Stimulated activated CD4-positive, alpha-beta T cell treated with anti-CD3 and anti-CD28 coated beads, Interleukin-12 subunit alpha, Interleukin-12 subunit beta, amount 100 ng/mL, for 24 hours (primary cell): ENCODE results near the gene LUM.

ENCODE experiments used
- DNase-seq, 2 experiments: peaks; one replicate each; pipeline ENCODE4 v3.0.0-alpha.2; 2020; ENCODE audit warnings: low read depth in 2 of 2

Gene LUM

DNA sequence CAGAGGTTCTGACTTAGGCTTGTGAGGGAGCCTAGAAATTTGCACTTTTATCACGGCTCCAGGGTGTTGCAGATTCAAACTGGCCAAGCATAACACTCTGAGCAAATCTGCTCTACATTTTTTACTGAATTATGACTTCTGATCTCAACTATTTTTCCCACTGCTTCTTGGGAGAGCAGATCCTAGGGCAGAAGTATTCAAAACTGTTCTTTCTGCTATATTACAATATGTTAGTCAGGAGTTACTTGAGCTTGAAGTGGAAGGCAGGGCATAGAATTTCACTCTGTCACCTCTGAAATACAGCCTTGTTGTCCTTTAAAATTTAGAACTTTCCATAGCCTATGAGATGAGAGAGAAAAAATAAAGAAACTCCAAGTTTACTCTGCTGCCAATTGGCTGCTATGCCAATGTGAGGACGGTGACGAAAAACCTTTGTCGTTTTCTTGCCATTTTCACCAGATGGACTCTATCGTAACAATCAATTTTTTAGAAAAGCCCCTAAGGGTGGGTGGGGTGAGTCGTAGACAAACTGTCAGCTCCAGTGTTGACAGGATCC is 37.1 kb downstream of the LUM start:
- DNase-seq, result no peak

- DNase-seq, result no peak
These were observed 37.9 kb downstream of the LUM start for GRCh38 chr12:91073426-91073825.

DNA sequence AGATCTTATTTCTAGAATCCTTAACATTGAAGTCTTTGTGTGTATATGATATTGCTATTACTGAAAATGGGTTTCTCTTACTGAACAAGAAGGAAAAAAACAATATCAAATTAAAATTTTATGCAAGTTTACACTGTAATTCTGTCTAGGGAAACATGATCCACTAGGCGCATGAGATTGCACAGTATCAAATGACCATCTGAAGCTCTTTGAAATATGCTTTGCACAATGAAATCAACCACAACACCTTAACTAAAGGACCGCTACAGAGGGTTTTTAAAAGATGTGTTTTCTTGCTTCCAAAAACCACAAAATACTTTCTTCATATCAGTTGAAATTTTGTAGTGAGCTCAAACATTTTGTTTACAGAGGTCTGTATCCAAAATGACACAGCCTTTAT is 38.4 kb downstream of the LUM start:
- DNase-seq, result no peak

DNA sequence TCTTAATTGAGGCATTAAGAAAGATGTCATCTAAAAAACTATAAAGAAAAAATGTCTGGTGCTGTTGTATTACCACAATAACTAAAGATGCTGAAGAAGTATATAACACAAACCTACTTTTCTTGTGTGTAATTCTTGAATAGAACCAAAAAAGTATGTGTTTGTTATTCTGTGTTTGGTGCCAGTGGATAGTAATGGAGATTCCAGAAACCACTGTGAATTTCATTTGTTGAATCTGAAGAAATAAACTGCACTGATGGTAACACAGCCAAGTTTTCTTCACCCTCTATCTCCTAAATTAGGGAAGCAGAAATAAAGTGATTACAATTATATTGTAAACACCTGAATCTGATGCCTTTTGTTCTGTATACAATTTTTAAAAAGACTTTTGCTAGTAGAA is 40.4 kb downstream of the LUM start:
- no peak for DNase-seq

DNA sequence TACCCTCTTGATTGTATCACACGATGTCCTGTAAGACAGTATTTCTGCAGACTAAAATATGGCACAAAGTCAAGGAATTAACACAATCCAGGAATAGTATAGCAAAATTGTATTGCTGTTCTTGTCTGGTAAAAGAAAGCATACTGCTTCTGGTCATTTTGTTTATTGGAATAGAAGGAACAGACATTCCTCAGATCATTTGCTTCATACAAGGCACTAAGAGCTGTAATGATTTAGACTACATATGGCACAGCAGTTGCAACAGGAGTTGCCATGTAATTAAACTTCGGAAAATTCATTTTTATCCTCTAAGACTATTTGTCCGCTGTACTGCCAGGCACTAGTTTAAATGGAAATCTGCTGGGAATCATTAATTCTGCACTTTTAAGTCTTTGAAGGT is 45.9 kb downstream of the LUM start:
- DNase-seq, result no peak

- DNase-seq, result no peak
These were observed 46.7 kb downstream of the LUM start for GRCh38 chr12:91064640-91065039.

DNA sequence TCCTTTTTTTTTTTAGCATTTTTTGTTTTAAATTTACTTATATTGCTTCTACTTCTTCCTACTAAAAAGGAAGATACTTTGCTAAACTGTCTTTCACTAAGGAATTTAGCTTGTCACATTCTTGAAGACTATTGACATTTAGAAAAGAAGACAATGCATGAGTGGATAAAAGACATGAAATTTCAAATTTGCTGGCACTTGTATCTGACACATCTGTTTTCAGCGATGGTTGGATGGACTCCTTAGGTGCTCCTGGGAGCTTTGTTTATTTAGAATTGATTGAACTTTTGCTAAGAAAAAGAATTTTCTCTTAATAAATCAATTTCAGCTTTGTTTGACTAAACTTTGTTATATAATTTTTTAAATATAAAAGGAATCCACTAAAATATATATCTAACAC is 50.2 kb downstream of the LUM start:
- no peak for DNase-seq

DNA sequence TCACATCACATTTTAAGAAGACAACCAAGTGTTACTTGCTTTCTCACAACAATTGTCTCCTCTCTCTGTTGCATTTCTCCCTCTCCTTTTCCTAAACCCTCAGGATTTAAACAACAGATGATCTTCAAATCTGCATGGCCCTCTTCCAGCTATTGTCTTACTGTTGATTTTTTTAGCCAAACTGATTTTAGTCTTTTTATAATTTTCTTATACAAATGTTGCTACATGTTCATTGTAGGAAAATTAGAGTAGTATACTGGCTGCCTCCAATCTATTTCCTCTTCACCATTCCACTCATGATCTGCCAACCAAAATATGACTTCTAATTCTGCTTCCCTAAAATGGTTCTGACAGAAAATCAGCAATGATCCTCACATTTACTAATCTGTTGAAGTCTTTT is 52.1 kb downstream of the LUM start:
- no peak for DNase-seq

DNA sequence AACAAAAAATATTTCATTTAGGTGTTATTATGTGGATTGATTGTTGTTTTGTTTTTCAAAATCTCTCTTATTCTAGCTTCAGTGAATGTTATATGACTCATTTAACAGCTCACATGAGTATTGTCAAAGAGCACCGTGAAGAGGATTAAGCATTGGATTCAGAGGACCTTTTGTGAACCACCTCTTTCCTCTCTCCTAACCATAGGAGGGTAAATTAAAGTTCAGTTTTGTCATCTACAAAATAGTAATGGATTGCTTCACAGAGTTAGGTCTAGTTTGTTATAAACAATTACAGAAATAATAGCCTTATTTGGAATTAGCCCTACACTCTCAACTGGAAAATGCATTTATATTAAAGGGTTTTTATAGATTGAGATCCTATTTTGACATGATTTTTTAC is 52.5 kb downstream of the LUM start:
- no peak for DNase-seq

DNA sequence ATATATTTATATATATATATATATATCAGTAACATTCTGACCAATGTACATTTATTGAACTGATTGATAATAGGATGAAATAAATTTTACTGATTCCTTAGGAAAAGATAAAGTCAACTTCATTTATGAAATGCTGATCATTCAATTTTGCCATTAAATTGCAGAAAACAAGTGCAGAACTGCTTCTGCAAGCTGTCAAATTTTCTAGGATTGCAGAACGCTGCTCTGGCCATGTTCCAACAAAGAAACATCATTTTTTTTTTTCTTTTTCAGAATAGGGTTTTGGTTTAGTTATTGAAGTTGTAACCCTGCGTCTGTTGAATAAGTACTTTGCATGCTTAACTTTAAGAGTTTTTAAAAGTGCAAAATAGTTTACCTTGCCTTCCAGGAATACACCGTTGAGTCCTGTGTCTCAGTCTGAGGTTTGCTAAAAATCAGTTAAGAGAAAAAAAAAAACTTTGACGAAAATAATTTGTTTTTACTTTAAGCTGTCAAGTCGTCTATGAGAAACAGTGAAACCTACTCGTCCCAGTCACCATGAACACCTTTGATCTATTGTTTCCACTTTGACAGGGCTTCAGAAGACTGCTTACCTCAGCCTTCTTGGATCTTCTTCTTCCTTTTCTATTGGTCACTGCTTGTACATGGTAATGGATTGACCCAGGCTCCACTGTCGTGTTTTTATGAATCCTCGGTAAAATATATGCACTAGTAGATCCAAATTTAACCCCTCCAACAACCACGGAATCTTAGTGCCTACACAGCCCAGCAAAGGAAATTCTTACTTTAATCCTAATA is 53.7 kb downstream of the LUM start, which contains the start of gene KERA:
KERA (minus strand) TSS at position 657 of the 798 bp plus-strand sequence. CDS start 1,743 bp downstream, outside the sequence.
- no peak for DNase-seq

DNA sequence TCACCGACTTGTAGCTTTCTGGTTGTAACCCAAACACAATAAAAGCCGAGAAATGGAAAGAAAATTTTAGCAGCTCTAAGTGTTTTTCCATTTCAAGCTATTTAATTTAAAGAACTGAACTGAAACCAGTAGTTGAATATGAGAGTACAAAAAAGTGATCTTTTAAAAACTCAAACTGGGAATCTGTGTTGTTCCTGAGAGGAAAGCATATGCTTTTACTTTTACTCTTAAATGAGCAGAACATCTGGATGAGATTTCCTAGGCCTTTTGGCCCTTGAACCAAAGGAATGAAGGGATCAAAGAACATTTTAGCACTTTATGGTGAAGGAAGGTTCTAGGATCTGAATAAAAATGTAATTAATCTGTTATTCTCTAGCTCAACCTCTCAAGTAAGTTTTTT is 54.8 kb downstream of the LUM start:
- no peak for DNase-seq

DNA sequence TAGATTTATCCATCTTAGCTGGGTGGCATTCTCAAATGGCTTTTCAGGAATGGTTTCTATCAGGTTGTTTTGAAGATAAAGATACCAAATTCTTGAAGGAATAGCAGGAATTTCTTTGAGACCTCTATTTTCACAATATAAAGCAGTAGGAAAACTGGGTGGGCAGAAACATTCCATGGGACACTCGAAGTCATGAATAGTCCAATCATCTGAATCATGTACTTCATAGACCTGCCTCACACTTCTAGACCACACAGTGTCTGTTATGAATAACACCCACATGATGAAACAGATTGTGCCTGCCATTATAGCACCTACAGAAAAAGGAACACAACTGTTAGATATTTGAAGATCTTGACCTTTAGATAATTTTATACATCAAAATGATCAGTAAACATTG is 55.3 kb downstream of the LUM start:
- no peak for DNase-seq

DNA sequence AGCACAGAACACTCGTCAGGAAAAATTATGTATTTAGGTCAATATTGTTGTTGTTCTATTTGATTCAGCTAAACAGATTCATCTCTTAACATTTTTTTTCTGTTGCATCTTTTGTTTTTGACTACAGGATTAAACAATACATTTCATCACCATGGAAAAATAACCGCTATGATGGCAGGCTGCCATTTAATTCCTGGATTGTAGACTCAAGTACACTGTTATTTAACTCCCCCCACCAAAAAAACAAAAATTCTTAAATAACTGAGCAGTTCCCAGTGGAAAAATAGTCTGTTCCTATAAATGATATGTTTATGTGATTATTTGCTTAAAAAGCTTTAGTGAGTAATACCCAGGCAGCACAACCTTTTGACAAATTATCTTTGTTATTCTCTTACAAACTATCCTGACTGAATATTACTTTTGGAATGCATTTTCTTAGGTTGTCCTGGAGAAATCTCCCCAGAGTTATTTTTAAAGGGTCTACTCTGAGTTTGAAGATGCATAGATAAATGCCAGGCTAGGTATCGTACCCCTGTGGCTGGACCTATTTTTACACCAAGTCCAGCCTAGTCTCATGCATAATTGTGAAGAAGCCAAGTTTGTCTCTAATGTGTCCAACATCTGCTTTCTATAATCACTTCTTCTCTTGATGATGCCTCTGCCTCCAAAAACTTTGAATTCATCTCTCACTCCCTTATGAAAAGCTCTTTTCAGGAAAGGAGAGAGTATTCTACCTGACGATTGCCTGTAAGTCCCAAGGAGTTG is 57.2 kb downstream of the LUM start:
- DNase-seq, result no peak
